Heart right ventricle (tissue), 16 donors: ENCODE data around the gene OR1G1. TPM values are rescaled to one million over a fixed set of nuclear protein-coding genes. Genes with fewer than 3 reads are reported as not detected.
"Not testable (repeated sequence)": the region's sequence is repeated elsewhere in the genome, so short reads cannot be mapped to it uniquely, and the experiment has no call there.

ENCODE experiments used
- ATAC-seq, 8 donors: fragments of 200-7000 bp; cut with Tn5 transposase; one replicate each; pipeline ENCODE4 v1.9.1; 2020; ENCODE audit warnings: mild to moderate bottlenecking in 8 of 8, moderate library complexity in 8 of 8, moderate number of reproducible peaks in 1 of 8
- DNase-seq, 2 donors: peaks; one replicate each; pipeline ENCODE4 v3.0.0-alpha.2; 2020
- H3K27ac ChIP-seq, 10 donors: fragments of 200-600 bp; sonication (generic) in 2 of 10; one replicate each; pipeline versions ENCODE4 v1.5.0 to v1.8.0; 2020 to 2022; ENCODE audit warnings: mild to moderate bottlenecking in 3 of 10
- H3K27me3 ChIP-seq, 7 donors: fragments of 200-600 bp; one replicate each; pipeline ENCODE4 v1.8.0; 2021 to 2022; ENCODE audit warnings: mild to moderate bottlenecking in 2 of 7
- H3K36me3 ChIP-seq, 9 donors: fragments of 200-600 bp; sonication (generic) in 1 of 9; one replicate each; pipeline versions ENCODE4 v1.5.0 to v1.8.0; 2020 to 2022; ENCODE audit warnings: mild to moderate bottlenecking in 2 of 9
- H3K4me1 ChIP-seq, 9 donors: fragments of 200-600 bp; sonication (generic) in 1 of 9; one replicate each; pipeline versions ENCODE4 v1.5.0 to v1.8.0; 2020 to 2022; ENCODE audit warnings: mild to moderate bottlenecking in 4 of 9
- H3K4me3 ChIP-seq, 10 donors: fragments of 200-600 bp; sonication (generic) in 2 of 10; one replicate each; pipeline versions ENCODE4 v1.5.0 to v1.8.0; 2020 to 2022; ENCODE audit warnings: mild to moderate bottlenecking in 7 of 10, moderate library complexity in 2 of 10
- H3K9me3 ChIP-seq, 11 donors: fragments of 200-600 bp in 10 of 11; sonication (generic) in 2 of 11; one replicate each; pipeline versions ENCODE4 v1.5.0 to v1.8.0; 2013 to 2022; ENCODE audit warnings: mild to moderate bottlenecking in 2 of 11, control low read depth in 1 of 11, moderate library complexity in 1 of 11
- CTCF ChIP-seq, 9 donors: fragments of 200-600 bp; sonication (generic) in 2 of 9; IDR thresholded peaks; one replicate each; pipeline versions ENCODE4 v1.5.0 to v1.8.0; 2021 to 2022; ENCODE audit warnings: antibody characterized with exemption in 9 of 9, mild to moderate bottlenecking in 5 of 9, moderate library complexity in 1 of 9
- WGBS, 2 donors: extraction: QIAGEN DNeasy Blood & Tissue Kit; methylation state at CpG; one replicate each; pipeline ENCODE4 v1.1.7; 2013; ENCODE audit warnings: inconsistent platforms in 1 of 2; 5-methylcytosine and 5-hydroxymethylcytosine counted together
- intact Hi-C, 10 donors: fragments of 100-400 bp; cut with DNase I; formaldehyde crosslinking; loops; one replicate each; pipeline versions ENCODE4 v1.11.1 to v1.14.2; 2022
- long read RNA-seq, 3 donors: library from polyadenylated mRNA; unstranded; transcript quantifications; one replicate each; pipeline ENCODE4 v2.0.0, GENCODE V29; 2020 to 2021
- polyA plus RNA-seq, 2 donors: library from polyadenylated mRNA; stranded (reverse); fragments of 200-250 nt; gene quantifications; one replicate each; pipeline ENCODE4 v1.2.3, GENCODE V29; 2013
- total RNA-seq, 10 donors: library from RNA; stranded (reverse); fragmentation: NEBNext Ultra II Directional in 3 of 10; extraction: Animal tissue kit (Norgen Biotek cat#: 25700) in 3 of 10; gene quantifications; one replicate each; pipeline versions ENCODE4 v1.2.1 to v1.2.4, GENCODE V29; 2021 to 2023
- donor health status: Arrhythmogenic right ventricular cardiomyopathy.
- donor health status: ischemic (EF 13 %, LVEDD 7.1; RV severe dilation, severe dysfunction).
- donor health status: healthy with polysubstance abuse.
- donor health status: DM: no; HTN: yes; CAD: no.
- donor health status: DM: no; HTN: no; CAD: no.
- donor health status: ischemic (EF 25% LVEDD 6.9; RV normal size, moderate dysfunction).
- donor health status: ischemic (EF 25% LVEDD 5.7; RV mildly dilated, moderate dysfunction).
- donor health status: healthy.
- donor health status: DM: yes; HTN: yes; CAD: no.
- donor health status: Ischemic cardiomyopathy.
- donor health status: ischemic (EF 35%, LVEDD 5.7; RV mildly dilated, moderate dysfunction).
- donor health status: nonischemic (EF 11% LVEDD 7.7; RV severe dilation, severe dysfunction).
- donor health status: DM: yes; HTN: yes; CAD: no.
- donor health status: PGD.
- donor health status: ischemic (EF 29% LVEDD 5.4; RV normal size, mild dysfunction).
- donor health status: nonischemic (EF 23%, LVEDD 6.1; RV moderate dilation, normal function).

OR1G1 gene
- total RNA-seq (not detected), polyA plus RNA-seq (not detected)
- long read RNA-seq, donor 1: 0 reads
- long read RNA-seq, donor 2: 0 reads
- long read RNA-seq, donor 3: 0 reads

DNA sequence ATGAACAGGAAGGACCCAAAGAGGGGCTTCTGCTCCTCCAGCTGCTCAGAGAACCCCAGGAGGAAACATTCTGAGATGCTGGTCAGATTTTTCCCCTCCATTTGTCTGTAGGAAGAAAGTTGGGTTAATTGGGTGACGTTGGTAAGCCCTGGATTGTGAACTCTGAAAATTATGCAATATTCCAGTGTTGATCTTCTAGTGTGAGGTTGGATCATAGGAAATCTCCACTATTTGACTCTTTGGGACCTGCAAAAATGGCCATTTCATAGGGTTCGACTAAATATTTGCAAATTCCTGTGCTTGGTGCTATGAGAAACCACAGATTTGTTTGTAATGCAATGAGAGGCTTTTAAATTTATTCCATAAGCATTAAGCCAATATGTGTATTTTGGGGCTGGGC lies at the start of gene OR1G1:
TSS of gene OR1G1 (minus strand) at position 101 of the 400 bp plus-strand sequence. CDS start at position 101, 0 bp downstream.
- intact Hi-C loops: no loop called here
- Histone ChIP-seq H3K4me3 (no peak within 1 kb of the TSS), H3K4me1 (no peaks in the 10 kb centered on the region), H3K27ac (no peak within 1 kb of the TSS), H3K27me3 (peaks cover 0 to 26% (median 12%) of the 10 kb centered on the region in 7 donors), H3K36me3 (no peaks in the 10 kb centered on the region), H3K9me3 (no peaks in the 10 kb centered on the region)
- 72 to 73% methylated on average over 2 of the region's 2 CpGs for WGBS, 2 donors
- ATAC-seq (no peak), DNase-seq (no peak)
- TF ChIP-seq CTCF (IDR thresholded peaks at IDR 0.05): no peak

GRCh38 chr17:3167574-3167973 lies 40.2 kb upstream of the OR1G1 start:
- peaks cover 0 to 7% (median 0%) of the 10 kb centered on the region in 9 donors for H3K4me1 ChIP-seq
- peak overlapping the region in 1 of 10 donors; percentile 20 for H3K27ac ChIP-seq
- 58 to 62% methylated on average over 5 of the region's 5 CpGs for WGBS, 2 donors
- peaks cover 0 to 23% (median 4%) of the 10 kb centered on the region in 11 donors for H3K9me3 ChIP-seq
- intact Hi-C loops: no loop called here
- TF ChIP-seq CTCF (IDR thresholded peaks at IDR 0.05): no peak
- H3K4me3 ChIP-seq: no peak overlapping the region
- peaks cover 0 to 9% (median 3%) of the 10 kb centered on the region in 7 donors for H3K27me3 ChIP-seq
- ATAC-seq (no peak), DNase-seq (no peak)
- no peaks in the 10 kb centered on the region for H3K36me3 ChIP-seq

GRCh38 chr17:3157218-3157617 lies 29.9 kb upstream of the OR1G1 start:
- intact Hi-C loops: no loop called here
- Histone ChIP-seq H3K36me3 (no peaks in the 10 kb centered on the region), H3K27ac (no peak overlapping the region)

GRCh38 chr17:3137494-3137893 lies 10.1 kb upstream of the OR1G1 start:
- H3K4me3 ChIP-seq, intact Hi-C loops: not testable (repeated sequence)
- WGBS, 2 donors: 81 to 86% methylated on average over 2 of the region's 3 CpGs

More at GRCh38 chr17:3157218-3157617, 29.9 kb upstream of the OR1G1 start:
- H3K4me1 ChIP-seq: no peaks in the 10 kb centered on the region
- 81% methylated on average over 1 of the region's 1 CpG for WGBS, 2 donors
- H3K27me3 ChIP-seq: peaks cover 0 to 24% (median 10%) of the 10 kb centered on the region in 7 donors
- peaks cover 0 to 15% (median 0%) of the 10 kb centered on the region in 11 donors for H3K9me3 ChIP-seq
- ATAC-seq (no peak), DNase-seq (no peak)
- no peak for TF ChIP-seq CTCF (IDR thresholded peaks at IDR 0.05)
- no peak overlapping the region for H3K4me3 ChIP-seq

GRCh38 chr17:3104322-3104721 lies 23.0 kb downstream of the OR1G1 start, which contains the start of gene OR1D2:
Gene OR1D2 (minus strand): TSS chr17:3104422. CDS start chr17:3092996, 11,426 bp downstream.
- intact Hi-C loops: no loop called here
- DNase-seq (no peak), ATAC-seq (no peak)
- no peaks in the 10 kb centered on the region for H3K4me1 ChIP-seq
- no peak within 1 kb of the TSS for H3K4me3 ChIP-seq
- H3K36me3 ChIP-seq: no peaks in the 10 kb centered on the region
- H3K27me3 ChIP-seq: peaks cover 0 to 8% (median 0%) of the 10 kb centered on the region in 7 donors
- no peak within 1 kb of the TSS for H3K27ac ChIP-seq
- H3K9me3 ChIP-seq: peaks cover 0 to 47% (median 14%) of the 10 kb centered on the region in 11 donors
- 60 to 68% methylated on average over 3 of the region's 3 CpGs for WGBS, 2 donors
- TF ChIP-seq CTCF (IDR thresholded peaks at IDR 0.05): no peak

More at GRCh38 chr17:3137494-3137893, 10.1 kb upstream of the OR1G1 start:
- H3K27ac ChIP-seq, DNase-seq, H3K36me3 ChIP-seq, H3K27me3 ChIP-seq, H3K4me1 ChIP-seq, ATAC-seq: not testable (repeated sequence)
- H3K9me3 ChIP-seq: peaks cover 0 to 33% (median 7%) of the 10 kb centered on the region in 11 donors
